Panc1 (cell line): ENCODE results near the gene EPHA3. TPM values are rescaled to one million over a fixed set of nuclear protein-coding genes. Genes with fewer than 3 reads are reported as not detected.

Source experiments
- ATAC-seq: fragments of 200-7000 bp; cut with Tn5 transposase; 2 replicates; pipeline ENCODE4 v1.9.1; 2020; ENCODE audit warnings: mild to moderate bottlenecking, moderate library complexity
- BruUV-seq: library from RNA; stranded (reverse); fragments of 400-500 nt; replicated peaks from 2 replicates; lab custom pipeline; 2021; lab: Mats Ljungman, UMichigan
- CTCF ChIA-PET: fragments of 300-600 bp; sonication (Branson Sonifier 250); formaldehyde crosslinking; loops from one replicate; lab custom pipeline; 2022; ENCODE audit warnings: antibody characterized with exemption; lab: Charles Lee
- POLR2A ChIA-PET: fragments of 300-600 bp; sonication (Branson Sonifier 250); formaldehyde crosslinking; loops from one replicate; lab custom pipeline; 2022; ENCODE audit warnings: antibody characterized with exemption; lab: Charles Lee
- DNase-seq: peaks from one replicate; pipeline ENCODE4 v3.0.0-alpha.2; 2010; ENCODE audit warnings: low read depth, low spot score
- H3K27ac ChIP-seq: 2 replicates; pipeline ENCODE4 v1.5.1; 2011; ENCODE audit warnings: mild to moderate bottlenecking, low read length, inconsistent platforms
- H3K27me3 ChIP-seq: fragments of 200-500 bp; sonication (Bioruptor generic); 2 replicates; pipeline ENCODE4 v1.6.0; 2014; ENCODE audit warnings: low read length, inconsistent platforms; ENCODE audit not compliant: control insufficient read depth, insufficient read depth
- H3K36me3 ChIP-seq: fragments of 200-500 bp; sonication (Bioruptor generic); 2 replicates; pipeline ENCODE4 v1.5.1; 2014; ENCODE audit warnings: inconsistent platforms, mild to moderate bottlenecking, low read length, moderate library complexity; ENCODE audit not compliant: control insufficient read depth, insufficient read depth
- H3K4me1 ChIP-seq: 2 replicates; pipeline ENCODE4 v1.5.1; 2011; ENCODE audit warnings: inconsistent platforms, mild to moderate bottlenecking, low read length, moderate library complexity; ENCODE audit not compliant: control insufficient read depth, insufficient read depth
- H3K4me3 ChIP-seq, 2 experiments: 2 replicates each; pipeline ENCODE4 v1.5.1; 2011 to 2012; ENCODE audit warnings: low read depth in 2 of 2, low read length in 2 of 2, mild to moderate bottlenecking in 2 of 2, inconsistent platforms in 1 of 2, moderate library complexity in 1 of 2
- H3K9me3 ChIP-seq: fragments of 200-500 bp; sonication (Bioruptor generic); 2 replicates; pipeline ENCODE4 v1.5.1; 2014; ENCODE audit warnings: low read depth, mild to moderate bottlenecking, inconsistent platforms, low read length, moderate library complexity; ENCODE audit not compliant: control insufficient read depth, insufficient read depth
- POLR2AphosphoS5 ChIP-seq: IDR thresholded peaks from 2 replicates; pipeline ENCODE4 v1.6.1; 2012; ENCODE audit warnings: mild to moderate bottlenecking, low read depth, low read length, moderate library complexity
- SIN3A ChIP-seq: IDR thresholded peaks from 2 replicates; pipeline ENCODE4 v1.6.1; 2012; ENCODE audit warnings: low read depth, mild to moderate bottlenecking, low read length, moderate library complexity, borderline replicate concordance; ENCODE audit not compliant: insufficient read depth
- TCF7L2 ChIP-seq: IDR thresholded peaks from 2 replicates; pipeline ENCODE4 v1.6.1; 2011; ENCODE audit warnings: mild to moderate bottlenecking, low read depth, low read length, inconsistent platforms
- in situ Hi-C: cut with HindIII; loops from 2 replicates; pipeline ENCODE4 v1.10.0; 2016; ENCODE audit warnings: low sequenced_read_pairs, low pct_unique_long_range_greater_than_20kb
- intact Hi-C: fragments of 100-400 bp; cut with micrococcal nuclease; formaldehyde crosslinking; loops from one replicate; pipeline ENCODE4 v1.10.0; 2022; ENCODE audit not compliant: unreplicated experiment
- total RNA-seq: library from RNA; stranded (reverse); gene quantifications from one replicate; pipeline ENCODE4 v1.2.1, GENCODE V29; 2021; ENCODE audit not compliant: unreplicated experiment
- TF ChIP-seq, protein P1 (sequence below): fragments of 450-650 bp; IDR thresholded peaks from 2 replicates; pipeline ENCODE4 v1.5.1; 2017; ENCODE audit warnings: mild to moderate bottlenecking
- TF ChIP-seq, protein P2 (sequence below), 2 experiments: IDR thresholded peaks; 2 replicates each; pipeline ENCODE4 v1.6.1; 2011 to 2012; ENCODE audit warnings: low read depth in 2 of 2, control low read depth in 1 of 2, low read length in 1 of 2, mild to moderate bottlenecking in 1 of 2, moderate library complexity in 1 of 2; ENCODE audit not compliant: insufficient read depth in 1 of 2

Gene EPHA3
- total RNA-seq, 1 experiment from 2014 or later, result 0.05 TPM

DNA sequence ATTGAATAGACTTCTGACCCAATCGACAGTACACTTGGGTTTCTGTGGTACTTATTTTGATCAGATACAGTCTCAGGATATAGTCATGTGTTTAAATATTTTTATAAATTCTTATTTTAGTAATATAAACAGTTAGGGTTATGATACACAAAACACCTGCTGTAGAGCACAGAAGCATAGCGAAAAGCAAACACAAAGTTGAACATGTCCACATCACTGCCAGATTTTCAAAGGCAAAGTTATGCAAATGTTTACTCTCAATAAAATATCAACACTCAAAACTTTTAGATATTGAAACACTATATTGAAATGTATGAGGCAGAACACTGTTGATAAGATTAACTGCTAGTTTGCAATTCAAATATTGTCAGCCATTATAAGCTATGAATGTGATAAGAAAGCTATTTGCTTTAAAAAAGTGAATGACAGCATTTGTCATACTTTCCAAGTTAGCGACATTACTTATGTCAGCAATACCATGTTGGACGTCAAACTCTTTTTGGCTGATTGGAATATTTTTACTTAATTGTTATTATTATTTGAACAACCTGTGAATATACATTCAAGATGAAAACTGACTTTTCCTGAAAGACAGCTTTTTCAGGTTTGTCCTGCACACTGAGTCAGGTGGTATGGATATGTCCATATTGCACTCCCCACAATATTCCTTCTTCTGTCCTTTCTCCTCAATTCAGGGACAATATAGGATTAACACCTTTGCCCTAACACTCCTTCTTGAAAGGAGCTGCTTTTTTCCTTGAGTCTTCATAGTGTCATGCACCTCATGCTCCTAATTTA lies 367.1 kb downstream of the EPHA3 start:
- no peak overlapping the region for H3K4me3 ChIP-seq
- no peaks in the 10 kb centered on the region for H3K4me1 ChIP-seq
- ChIA-PET POLR2A (no interaction called here), CTCF (no interaction called here)
- H3K27me3 ChIP-seq, result no peaks in the 10 kb centered on the region
- no peaks in the 10 kb centered on the region for H3K9me3 ChIP-seq
- H3K27ac ChIP-seq, result no peak overlapping the region
- in situ Hi-C loops (no loop called here), intact Hi-C loops (no loop called here)
- TF ChIP-seq, protein P1, sequence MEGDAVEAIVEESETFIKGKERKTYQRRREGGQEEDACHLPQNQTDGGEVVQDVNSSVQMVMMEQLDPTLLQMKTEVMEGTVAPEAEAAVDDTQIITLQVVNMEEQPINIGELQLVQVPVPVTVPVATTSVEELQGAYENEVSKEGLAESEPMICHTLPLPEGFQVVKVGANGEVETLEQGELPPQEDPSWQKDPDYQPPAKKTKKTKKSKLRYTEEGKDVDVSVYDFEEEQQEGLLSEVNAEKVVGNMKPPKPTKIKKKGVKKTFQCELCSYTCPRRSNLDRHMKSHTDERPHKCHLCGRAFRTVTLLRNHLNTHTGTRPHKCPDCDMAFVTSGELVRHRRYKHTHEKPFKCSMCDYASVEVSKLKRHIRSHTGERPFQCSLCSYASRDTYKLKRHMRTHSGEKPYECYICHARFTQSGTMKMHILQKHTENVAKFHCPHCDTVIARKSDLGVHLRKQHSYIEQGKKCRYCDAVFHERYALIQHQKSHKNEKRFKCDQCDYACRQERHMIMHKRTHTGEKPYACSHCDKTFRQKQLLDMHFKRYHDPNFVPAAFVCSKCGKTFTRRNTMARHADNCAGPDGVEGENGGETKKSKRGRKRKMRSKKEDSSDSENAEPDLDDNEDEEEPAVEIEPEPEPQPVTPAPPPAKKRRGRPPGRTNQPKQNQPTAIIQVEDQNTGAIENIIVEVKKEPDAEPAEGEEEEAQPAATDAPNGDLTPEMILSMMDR, result no peak
- TF ChIP-seq POLR2AphosphoS5 (no peak), TCF7L2 (no peak), SIN3A (no peak)
- TF ChIP-seq, protein P2, sequence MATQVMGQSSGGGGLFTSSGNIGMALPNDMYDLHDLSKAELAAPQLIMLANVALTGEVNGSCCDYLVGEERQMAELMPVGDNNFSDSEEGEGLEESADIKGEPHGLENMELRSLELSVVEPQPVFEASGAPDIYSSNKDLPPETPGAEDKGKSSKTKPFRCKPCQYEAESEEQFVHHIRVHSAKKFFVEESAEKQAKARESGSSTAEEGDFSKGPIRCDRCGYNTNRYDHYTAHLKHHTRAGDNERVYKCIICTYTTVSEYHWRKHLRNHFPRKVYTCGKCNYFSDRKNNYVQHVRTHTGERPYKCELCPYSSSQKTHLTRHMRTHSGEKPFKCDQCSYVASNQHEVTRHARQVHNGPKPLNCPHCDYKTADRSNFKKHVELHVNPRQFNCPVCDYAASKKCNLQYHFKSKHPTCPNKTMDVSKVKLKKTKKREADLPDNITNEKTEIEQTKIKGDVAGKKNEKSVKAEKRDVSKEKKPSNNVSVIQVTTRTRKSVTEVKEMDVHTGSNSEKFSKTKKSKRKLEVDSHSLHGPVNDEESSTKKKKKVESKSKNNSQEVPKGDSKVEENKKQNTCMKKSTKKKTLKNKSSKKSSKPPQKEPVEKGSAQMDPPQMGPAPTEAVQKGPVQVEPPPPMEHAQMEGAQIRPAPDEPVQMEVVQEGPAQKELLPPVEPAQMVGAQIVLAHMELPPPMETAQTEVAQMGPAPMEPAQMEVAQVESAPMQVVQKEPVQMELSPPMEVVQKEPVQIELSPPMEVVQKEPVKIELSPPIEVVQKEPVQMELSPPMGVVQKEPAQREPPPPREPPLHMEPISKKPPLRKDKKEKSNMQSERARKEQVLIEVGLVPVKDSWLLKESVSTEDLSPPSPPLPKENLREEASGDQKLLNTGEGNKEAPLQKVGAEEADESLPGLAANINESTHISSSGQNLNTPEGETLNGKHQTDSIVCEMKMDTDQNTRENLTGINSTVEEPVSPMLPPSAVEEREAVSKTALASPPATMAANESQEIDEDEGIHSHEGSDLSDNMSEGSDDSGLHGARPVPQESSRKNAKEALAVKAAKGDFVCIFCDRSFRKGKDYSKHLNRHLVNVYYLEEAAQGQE (IDR thresholded peaks at IDR 0.05; ENCODE audit: insufficient read depth in 1 of 2, low read depth in 2 of 2, low read length in 1 of 2), result no peak
- ATAC-seq, result no peak
- BruUV-seq, result no TSS peak
- H3K36me3 ChIP-seq, result no peaks in the 10 kb centered on the region
- no peak for DNase-seq

DNA sequence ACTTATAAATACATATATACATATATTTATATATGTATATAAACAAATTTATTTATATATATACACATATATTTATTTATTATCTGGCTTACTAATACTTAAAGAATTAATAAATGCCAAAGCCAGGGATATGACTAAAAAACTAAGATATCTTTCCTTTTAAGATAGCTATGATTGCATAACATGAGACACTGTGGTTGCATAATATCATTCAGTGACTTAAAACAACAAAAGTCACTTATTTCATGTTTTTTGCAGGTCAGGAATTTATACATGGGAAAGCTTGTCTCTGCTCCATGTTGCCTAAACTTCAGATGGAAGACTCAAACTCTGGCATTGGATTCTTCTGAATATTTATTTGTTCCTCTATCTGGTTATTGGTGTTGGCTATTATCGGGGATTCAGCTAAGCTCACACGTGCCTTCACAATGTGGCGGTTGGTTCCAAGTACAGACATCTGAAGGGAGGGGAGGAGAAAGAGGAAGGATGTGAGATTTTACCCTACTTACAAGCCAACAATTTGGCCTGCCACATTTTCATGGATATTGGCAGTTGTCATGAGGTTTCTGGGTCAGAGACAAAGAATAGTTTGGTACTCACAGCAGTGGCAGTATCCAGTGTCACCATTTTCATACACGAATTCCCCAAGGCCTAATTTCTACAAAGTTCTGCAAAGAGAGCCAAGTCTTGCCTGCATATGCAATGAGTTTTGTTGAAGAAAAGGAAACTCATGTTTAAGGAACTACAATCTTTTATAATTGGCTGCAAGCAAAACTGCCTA lies 381.6 kb downstream of the EPHA3 start:
- TF ChIP-seq POLR2AphosphoS5 (no peak), SIN3A (no peak), TCF7L2 (no peak)
- TF ChIP-seq, protein P1, result no peak
- TF ChIP-seq, protein P2 (IDR thresholded peaks at IDR 0.05; ENCODE audit: insufficient read depth in 1 of 2, low read depth in 2 of 2, low read length in 1 of 2), result no peak
- intact Hi-C loops, result no loop called here
- Histone ChIP-seq H3K36me3 (no peaks in the 10 kb centered on the region), H3K4me1 (no peaks in the 10 kb centered on the region), H3K4me3 (no peak overlapping the region), H3K27ac (no peak overlapping the region), H3K27me3 (no peaks in the 10 kb centered on the region), H3K9me3 (no peaks in the 10 kb centered on the region)
- DNase-seq, result no peak
- ChIA-PET CTCF (no interaction called here), POLR2A (no interaction called here)
- no TSS peak for BruUV-seq
- ATAC-seq, result no peak
- in situ Hi-C loops, result no loop called here
